Sciatic nerve (tissue), 2 donors: ENCODE data around the gene ZCCHC9. TPM values are rescaled to one million over a fixed set of nuclear protein-coding genes. Genes with fewer than 3 reads are reported as not detected.
A peak's percentile ranks its signal among the peaks of the same experiment; 100 is the strongest.
"Not testable (repeated sequence)": the region's sequence is repeated elsewhere in the genome, so short reads cannot be mapped to it uniquely, and the experiment has no call there.

Source experiments
- ATAC-seq: fragments of 200-7000 bp; cut with Tn5 transposase; one replicate; pipeline ENCODE4 v1.9.1; 2020; ENCODE audit warnings: mild to moderate bottlenecking, moderate library complexity
- DNase-seq: peaks from one replicate; pipeline ENCODE4 v3.0.0-alpha.2; 2020; ENCODE audit warnings: low spot score
- intact Hi-C: fragments of 100-400 bp; cut with DNase I; formaldehyde crosslinking; loops from one replicate; pipeline ENCODE4 v1.14.2; 2022
- total RNA-seq: library from RNA; stranded (reverse); fragmentation: NEBNext Ultra II Directional; extraction: Animal tissue kit (Norgen Biotek cat#: 25700); gene quantifications from one replicate; pipeline ENCODE4 v1.2.1, GENCODE V29; 2021
- donor health status: DM: no; HTN: no; CAD: no.
- donor health status: DM: no; HTN: no; CAD: no.

Gene ZCCHC9
- total RNA-seq: 19.2 TPM

- ATAC-seq (peak; percentile 98), DNase-seq (peak; percentile 96)
- intact Hi-C loops: no loop called here
Measured at GRCh38 chr5:81301271-81302015, at the start of gene ZCCHC9. Gene ZCCHC9 (plus strand): TSS chr5:81301587. CDS start chr5:81304758, 3,171 bp downstream.

DNA sequence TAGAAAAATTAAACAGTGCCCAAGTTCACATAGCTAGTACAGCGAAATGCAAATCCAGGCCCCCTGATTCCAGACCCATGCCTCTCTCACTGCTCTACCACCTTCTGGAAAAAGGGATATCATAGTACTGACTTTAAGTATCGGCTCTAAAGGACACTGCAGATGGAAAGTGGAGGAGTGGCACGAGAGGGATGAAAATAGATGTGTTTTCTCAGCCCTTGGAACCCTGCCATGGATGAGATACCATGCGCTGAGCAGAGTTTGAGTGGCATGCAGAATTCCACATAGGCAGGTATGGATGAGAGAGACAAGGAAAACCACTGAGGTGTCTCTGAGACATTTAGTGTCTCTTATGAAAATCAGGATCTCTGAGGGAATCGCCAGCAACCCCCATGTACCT is 49.5 kb upstream of the ZCCHC9 start:
- DNase-seq (no peak), ATAC-seq (no peak)
- intact Hi-C loops: no loop called here

DNA sequence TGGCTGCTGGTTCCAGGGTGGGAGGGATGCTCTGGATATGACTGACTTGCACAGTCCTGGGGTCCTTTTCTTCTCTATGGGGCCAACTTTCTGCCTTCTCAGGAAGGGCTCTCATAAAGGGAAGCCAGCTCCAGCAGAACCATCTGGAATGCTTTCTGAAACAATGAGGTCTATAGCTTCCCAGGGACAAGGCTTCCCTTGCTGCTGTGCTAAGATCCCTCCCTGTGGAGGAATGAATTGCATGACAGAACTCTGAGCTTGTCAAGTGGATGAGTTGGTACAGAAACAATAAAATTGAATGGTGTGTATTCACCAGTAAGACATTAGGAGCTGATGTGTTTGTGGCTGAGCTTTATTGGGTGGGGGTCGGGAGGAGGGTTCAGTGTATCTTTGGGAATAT is 48.5 kb upstream of the ZCCHC9 start:
- ATAC-seq: no peak
- intact Hi-C loops: no loop called here
- no peak for DNase-seq

DNA sequence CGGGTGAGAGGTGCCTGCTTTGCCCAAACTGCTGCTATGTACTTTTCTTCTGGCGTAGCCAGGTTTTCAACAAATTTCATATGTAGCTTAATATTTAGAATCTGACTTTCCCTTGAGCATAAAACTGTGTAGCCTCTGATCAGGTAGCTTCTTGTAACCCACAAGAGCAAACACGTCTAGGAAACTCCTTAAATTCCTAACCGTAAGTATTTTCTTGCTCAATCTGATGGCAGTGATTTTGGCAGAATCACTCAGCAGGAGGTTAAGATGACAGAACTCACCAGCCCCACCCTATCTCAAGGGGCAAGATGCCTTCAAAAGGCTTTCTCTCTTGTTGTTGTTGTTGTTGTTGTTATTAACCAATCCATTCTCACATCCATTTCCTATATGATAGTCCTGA is 47.5 kb upstream of the ZCCHC9 start:
- intact Hi-C loops: no loop called here
- DNase-seq (no peak), ATAC-seq (no peak)

DNA sequence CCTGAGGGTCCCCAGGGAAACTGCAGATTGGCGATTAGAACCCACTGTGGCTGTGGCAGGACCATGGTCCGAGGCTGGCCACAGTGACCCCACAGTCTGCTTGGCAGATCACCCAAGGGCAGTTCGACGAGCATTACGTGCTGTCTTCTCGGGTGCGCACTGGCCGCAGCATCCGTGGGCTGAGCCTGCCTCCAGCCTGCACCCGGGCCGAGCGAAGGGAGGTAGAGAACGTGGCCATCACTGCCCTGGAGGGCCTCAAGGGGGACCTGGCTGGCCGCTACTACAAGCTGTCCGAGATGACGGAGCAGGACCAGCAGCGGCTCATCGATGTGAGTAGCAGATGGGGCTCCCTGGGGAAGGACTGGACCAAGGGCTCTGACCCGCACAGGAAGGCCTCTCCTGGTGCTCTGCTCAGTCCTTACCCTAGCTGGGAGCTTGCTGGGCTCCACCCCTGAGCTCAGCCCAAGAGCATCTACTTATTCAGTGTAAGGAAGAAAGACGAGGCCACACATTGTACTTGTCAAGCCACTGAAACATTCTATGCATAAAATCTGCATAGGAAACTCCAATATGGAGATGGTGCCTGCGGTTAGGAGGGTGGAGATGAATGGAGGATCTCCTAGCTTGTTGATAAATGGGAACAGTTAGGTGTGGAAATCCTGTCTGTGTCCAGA is 46.4 kb upstream of the ZCCHC9 start:
- ATAC-seq: no peak
- intact Hi-C loops: no loop called here

DNA sequence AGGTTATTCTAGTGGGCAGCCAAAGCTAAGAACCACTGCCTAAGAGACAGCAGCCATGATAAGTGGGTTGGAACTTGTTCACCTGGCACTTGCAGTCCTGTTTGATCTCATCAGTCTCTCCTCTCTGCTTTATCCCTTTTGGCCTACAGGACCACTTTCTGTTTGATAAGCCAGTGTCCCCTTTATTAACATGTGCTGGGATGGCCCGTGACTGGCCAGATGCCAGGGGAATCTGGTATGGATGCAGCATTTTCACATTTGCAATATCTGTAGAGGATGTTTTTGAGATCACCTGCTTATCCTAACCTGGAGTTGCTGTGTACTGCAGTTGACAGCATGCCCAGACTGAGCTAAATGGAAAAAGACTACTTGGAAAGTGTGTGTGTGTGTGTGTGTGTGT is 44.6 kb upstream of the ZCCHC9 start:
- ATAC-seq (no peak), DNase-seq (no peak)
- intact Hi-C loops: no loop called here

More for the DNA sequence above, 46.4 kb upstream of the ZCCHC9 start:
- no peak for DNase-seq

- DNase-seq, intact Hi-C loops, ATAC-seq: not testable (repeated sequence)
Measured at GRCh38 chr5:81262796-81263195, 38.6 kb upstream of the ZCCHC9 start.

DNA sequence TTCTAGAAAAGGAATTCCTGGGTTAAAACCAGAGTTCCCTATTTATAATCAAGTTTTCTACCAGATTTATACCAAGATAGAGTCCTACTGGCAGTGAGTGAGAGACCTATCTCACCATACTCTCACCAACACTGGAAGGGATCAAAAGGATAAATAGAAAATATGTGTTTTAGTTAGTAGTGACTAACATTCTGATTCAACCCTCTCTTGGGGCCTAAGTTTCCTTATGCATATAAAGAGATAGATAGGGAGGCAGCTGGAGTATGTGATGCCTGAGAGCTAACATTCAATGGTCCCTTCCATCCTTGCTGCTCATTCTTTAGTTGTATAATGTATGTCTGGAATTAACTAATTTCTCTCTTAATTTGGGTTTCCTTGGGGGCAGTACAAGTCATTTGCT is 36.3 kb upstream of the ZCCHC9 start:
- DNase-seq (no peak), ATAC-seq (no peak)
- intact Hi-C loops: no loop called here

GRCh38 chr5:81268521-81269196 is 32.7 kb upstream of the ZCCHC9 start:
- DNase-seq (no peak), ATAC-seq (no peak)
- intact Hi-C loops: no loop called here

- DNase-seq (no peak), ATAC-seq (no peak)
- intact Hi-C loops: no loop called here
Measured at GRCh38 chr5:81269751-81270393, 31.5 kb upstream of the ZCCHC9 start.

GRCh38 chr5:81270394-81271027 is 30.9 kb upstream of the ZCCHC9 start:
- ATAC-seq, intact Hi-C loops, DNase-seq: not testable (repeated sequence)

GRCh38 chr5:81283976-81284375 is 17.4 kb upstream of the ZCCHC9 start:
- no peak for DNase-seq
- no peak for ATAC-seq
- intact Hi-C loops: no loop called here

GRCh38 chr5:81286059-81286617 is 15.2 kb upstream of the ZCCHC9 start:
- DNase-seq: no peak
- no peak for ATAC-seq
- intact Hi-C loops: no loop called here

GRCh38 chr5:81288021-81288433 is 13.4 kb upstream of the ZCCHC9 start:
- no peak for ATAC-seq
- intact Hi-C loops: no loop called here

DNA sequence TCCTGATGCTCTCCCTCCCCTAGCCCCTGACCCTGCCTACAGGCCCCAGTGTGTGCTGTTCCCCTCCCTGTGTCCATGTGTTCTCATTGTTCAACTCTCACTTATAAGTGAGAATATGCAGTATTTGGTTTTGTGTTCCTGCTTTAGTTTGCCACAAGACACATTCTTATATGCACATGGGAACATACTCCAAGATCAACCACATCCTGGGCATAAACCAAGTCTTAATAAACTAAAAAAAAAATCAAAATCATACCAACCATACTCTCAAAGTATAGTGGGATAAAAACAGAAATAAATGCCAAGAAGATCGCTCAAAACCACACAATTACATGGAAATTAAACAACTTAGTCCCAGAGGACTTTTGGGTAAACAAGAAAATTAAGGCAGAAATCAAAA is 11.2 kb upstream of the ZCCHC9 start:
- intact Hi-C loops: no loop called here
- no peak for DNase-seq

More at GRCh38 chr5:81288021-81288433, 13.4 kb upstream of the ZCCHC9 start:
- DNase-seq: no peak

DNA sequence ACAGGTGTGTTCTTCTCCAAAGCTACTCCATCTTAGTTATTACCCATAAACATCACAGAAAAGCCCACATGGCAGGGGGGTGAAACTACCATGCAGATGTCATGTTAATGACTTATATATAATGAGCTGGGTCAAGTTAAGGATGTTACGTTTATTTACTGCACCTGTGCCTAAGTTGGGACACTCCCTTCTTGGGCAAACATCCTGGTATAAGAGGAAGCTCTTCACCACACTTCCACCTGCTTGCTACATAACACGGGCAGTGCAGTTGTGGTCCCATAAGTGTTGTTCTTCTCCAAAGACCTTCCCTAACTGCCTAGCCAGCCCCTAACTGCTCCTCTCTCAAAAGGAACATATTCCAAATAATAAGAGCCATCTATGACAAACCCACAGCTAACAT is 9.3 kb upstream of the ZCCHC9 start:
- DNase-seq (no peak), ATAC-seq (no peak)
- intact Hi-C loops: no loop called here

More for the DNA sequence above, 11.2 kb upstream of the ZCCHC9 start:
- no peak for ATAC-seq

DNA sequence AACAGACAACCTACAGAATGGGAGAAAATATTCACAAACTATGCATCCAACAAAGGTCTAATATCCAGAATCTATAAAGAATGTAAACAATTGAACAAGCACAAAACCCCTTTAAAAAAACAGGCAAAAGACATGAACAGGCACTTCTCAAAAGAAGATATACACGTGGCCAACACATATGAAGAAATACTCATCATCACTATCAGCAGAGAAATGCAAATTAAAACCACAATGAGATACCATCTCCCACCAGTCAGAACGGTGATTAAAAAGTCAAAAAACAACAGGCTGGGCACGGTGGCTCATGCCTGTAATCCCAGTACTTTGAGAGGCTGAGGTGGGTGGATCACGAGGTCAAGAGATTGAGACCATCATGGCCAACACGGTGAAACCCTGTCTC is 7.4 kb upstream of the ZCCHC9 start:
- DNase-seq, ATAC-seq, intact Hi-C loops: not testable (repeated sequence)

GRCh38 chr5:81297531-81297930 is 3.9 kb upstream of the ZCCHC9 start:
- no peak for ATAC-seq
- DNase-seq: no peak
- intact Hi-C loops: no loop called here

- ATAC-seq: peak; percentile 35
- intact Hi-C loops: no loop called here
- no peak for DNase-seq
Measured at GRCh38 chr5:81300921-81301270, 491 bp upstream of the ZCCHC9 start.
